ENCODE data around the gene TMEM183A.

The TMEM183A gene

GRCh38 chr1:203031467-203031866 is 24.3 kb downstream of the TMEM183A start:
- no peak for DNase-seq

DNA sequence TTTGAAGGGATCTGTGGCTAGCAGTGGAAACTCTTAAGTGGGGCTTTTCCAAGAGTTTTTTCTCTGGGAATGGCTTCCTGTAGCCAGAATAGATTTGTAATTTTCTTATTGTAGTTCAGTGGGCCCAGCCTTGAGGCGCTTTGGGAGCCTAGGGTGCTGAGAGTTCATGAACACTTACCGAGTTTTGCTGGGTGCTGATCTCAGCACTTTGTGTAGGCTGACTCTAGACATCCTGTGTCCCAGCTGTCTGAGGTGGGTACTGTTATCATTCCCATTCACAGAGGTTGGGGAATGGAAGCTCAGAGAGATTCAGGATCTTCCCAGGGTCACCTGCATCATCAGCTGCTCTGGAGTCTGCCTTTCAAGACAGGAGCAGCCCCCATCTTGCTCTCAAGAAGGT is 26.1 kb downstream of the TMEM183A start:
- DNase-seq = no peak

DNA sequence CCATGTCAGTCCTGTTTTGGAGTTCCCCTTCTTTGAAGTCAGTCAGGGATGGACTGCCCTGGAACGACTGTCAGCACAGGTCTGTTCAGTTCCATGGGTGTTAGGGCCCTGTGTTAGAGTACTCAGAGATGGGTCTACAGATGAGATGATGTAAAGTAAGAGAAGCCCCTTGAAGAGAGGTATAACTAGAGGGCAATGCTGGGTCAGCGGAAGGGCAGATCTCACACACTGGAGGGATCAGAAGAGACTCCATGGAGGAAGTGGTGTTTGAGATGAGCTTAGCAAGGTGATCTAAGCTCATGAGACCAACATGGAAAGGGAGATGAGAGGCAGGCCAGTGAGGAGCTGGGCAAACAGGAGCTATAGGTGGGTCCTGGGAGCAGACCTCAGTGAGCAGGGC is 26.7 kb downstream of the TMEM183A start:
- no peak for DNase-seq

DNA sequence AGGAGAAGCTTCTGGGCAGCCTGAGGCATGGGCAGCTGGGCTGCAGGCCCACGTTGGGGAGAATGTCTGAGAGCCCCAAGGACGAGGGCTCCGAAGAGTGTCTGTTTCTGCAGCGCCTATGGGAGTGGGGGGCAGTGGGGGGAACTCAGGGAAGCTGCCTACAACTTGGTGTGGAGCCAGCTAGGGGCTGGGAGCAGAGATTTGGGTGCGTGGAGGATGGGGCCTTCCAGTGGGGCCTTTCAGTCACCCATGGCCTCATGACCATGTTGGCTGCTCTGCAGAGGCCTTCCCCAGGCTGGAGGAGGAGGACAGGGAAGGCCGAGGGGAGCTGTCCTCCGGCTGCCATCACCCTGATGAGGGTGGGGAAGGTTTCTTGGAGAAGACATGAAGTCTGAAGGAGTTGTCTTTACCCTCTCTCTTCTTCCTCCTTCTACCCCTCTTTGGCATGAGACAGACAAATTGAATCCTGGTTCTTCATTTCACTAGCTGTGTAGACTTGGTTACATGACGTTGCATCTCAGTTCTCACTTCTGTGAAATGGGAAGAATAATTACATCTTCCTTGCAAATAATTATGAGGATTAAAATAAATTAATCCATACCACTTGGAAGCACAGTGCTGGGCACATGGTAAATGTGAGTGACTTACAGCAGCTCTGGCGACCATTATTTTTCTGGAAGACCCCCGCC is 27.4 kb downstream of the TMEM183A start:
- DNase-seq = no peak

DNA sequence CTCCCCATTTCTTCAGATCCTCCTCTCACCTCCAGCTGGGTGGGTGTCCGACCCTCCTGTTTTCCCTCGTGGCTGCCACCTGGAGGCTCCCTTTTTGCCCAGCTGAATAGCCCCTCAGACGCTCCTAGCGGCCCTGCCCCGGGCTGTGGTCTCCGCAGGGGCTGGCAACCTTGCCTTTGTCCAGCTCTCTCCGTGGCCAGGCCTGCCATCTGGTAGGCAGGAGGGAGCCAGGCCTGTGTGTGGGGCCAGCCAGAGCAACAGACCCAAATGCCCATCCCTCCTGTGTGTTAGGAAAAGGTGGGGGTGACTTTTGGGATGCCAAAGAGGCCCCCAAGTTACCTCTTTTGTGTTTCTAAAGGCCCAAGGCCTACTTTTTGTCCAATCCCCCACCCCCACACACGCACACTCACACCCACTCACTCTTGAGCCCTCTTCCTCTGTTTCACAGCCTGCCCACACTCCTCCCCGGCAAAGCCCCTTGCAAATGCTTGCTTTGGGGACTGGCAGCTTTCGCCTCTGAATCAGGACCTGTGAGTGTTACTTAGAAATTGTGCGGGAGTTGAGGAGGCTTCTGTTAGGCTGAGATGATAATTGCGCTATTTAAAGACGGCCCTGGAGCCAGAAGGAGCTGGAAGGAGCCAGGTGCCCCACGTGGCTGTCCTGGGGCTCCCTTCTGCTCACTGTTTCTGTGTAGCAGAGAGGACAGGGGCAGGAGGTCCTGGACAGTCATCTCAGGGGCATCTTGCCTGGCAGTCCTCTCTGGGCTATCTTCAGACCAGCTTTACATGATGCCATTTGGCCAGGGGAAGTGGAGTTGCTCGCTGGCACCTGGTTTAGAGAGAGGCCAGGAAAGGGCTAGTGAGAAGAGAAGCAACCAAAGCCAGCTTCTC is 28.2 kb downstream of the TMEM183A start:
- no peak for DNase-seq

DNA sequence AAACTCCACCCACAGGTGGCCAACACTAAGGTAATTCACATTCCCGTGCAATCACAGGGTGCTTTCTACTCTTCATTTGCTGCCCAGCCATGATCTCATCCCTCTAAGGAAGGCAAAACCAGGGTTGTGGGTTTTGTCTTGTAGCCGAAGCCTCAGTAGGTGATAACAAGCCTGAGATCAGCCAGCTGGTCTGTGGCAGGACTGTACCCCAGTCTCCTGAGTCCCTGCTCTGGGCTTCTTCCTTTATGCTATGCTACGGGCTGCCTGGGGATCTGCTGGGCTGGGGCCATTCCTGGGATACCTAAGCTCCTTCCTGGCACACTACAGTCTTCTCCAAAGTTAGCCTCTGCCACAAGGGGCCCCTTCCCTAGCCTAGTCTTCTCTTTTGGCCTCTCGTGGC is 29.0 kb downstream of the TMEM183A start:
- DNase-seq = no peak

- no peak for DNase-seq
Measured at GRCh38 chr1:203036537-203036936, 29.4 kb downstream of the TMEM183A start.

GRCh38 chr1:203037509-203038190 is 30.5 kb downstream of the TMEM183A start:
- DNase-seq = no peak

GRCh38 chr1:203038217-203038741 is 31.1 kb downstream of the TMEM183A start:
- no peak for DNase-seq

DNA sequence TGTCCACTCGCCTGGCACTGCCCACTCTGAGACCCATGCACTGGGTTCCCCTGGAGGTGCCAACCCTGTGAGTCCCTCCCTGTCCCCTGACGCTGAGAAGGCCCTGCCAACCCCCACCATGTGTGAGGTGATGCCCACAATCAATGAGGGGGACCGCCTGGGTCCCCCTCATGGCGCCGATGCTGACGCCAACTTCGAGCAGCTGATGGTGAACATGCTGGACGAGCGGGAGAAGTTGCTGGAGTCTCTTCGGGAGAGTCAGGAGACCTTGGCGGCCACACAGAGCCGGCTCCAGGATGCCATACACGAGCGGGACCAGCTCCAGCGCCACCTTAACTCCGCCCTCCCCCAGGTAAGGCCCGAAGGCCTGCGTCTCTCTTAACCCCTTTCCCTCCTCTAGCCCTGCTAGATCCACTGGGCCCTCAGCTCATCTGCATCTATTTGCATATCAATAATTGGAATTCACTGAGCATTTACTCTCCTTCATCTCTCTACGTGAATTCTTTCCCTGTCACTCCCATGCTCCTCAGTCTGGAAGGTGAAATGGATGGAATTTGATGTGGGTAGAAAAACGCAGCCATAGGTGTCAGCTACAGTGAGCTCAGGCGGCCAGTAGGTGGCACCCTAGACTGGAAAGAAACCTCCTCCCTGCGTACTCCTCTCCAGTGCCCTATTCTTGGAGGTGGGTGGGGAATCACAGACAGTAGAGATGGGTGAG is 31.9 kb downstream of the TMEM183A start:
- peak; percentile 73 for DNase-seq

GRCh38 chr1:203039609-203040512 is 32.7 kb downstream of the TMEM183A start:
- DNase-seq = no peak

DNA sequence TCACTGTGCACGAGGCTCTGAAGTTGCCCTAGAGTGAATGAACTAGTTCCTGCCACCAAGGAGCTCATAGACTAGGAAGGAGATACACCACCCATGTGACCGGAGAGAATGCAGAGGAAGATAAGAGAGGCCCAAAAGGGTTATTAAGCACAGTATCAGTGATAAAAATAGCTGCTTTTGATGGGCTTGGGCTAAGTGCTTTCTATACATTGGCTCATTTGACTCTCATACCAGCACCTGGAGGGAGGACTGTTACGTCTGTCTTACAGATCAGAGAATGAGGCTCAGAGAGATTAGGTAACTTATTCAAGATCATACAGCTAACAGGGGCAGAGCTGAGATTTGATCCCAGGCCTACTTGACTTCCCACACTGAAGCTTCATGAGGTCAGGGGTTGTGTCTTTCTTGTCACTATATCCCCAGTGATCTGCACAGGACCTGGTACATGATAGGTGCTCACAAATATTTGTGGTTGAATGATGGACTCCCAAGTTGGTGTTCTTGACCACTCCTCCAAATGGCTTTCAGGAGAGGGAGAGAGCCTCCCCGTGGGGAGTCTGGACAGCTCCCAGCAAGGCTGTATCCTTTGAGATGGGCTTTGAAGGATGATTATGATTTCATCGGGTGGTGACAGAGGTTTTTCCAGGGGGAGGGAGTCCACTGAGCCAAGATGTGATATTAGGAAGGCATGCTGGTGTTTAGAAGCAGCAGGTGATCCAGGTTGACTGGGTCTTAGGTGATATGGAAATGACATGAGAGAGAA is 33.5 kb downstream of the TMEM183A start:
- no peak for DNase-seq

GRCh38 chr1:203041351-203041932 is 34.3 kb downstream of the TMEM183A start:
- DNase-seq = no peak

DNA sequence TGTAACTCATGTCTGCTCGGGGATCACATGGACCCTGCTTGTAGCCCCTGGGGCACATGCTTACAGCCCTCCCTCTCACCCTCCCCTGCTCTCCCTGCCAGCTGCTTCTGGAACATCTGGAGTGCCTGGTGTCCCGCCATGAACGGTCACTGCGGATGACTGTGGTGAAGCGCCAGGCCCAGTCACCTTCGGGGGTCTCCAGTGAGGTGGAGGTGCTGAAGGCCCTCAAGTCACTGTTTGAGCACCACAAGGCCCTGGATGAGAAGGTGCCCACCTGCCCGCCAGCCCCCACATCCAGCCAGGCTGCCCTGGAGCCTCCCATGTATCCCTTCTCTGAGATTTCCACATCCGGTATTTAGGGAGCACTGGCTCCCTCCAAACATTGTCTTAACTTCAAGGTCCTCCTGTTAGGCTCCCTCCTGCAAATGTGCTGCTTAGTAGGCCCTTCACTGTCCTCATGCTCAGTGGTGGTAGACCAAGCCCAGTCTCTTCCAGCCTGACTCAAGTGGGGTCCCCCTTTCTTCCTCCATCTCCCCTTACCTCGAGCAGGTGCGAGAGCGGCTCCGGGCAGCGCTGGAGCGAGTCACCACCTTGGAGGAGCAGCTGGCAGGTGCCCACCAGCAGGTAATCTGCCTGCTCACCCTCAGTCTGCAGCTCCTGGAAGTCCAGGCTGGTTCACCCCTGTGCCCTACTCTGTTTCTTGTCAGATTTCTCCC is 36.8 kb downstream of the TMEM183A start:
- no peak for DNase-seq

DNA sequence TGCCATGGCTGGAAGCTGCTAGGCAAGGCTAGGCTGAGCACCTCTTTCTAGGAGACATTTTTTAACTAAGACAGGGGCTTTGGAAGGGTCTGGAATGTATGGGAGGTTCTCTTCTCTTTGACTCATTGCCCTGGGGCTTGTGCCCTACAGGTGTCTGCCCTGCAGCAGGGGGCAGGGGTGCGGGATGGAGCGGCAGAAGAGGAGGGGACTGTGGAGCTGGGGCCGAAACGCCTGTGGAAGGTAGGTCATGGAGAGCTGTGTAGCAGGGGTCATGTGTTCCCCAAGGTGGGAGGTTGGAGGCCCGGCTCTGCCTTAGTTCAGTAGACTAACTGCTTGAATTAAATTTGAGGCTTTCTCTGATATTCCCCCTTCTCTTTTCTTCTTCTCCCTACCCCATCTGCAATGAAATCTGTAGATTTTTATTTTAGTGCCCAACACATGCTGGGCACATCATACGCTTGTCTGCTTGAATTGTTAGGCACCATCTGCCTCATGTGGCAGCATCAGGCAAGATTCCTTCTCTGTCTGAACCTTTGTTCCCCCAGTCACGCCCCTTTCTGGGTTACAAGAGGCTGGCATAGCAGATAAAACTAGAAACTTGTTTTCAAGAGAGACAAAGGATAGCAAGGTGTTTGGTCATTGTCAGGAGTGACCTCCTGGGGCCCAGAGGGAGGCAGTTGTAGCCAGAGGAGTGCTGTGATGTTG is 37.5 kb downstream of the TMEM183A start:
- no peak for DNase-seq

GRCh38 chr1:203045336-203045735 is 38.2 kb downstream of the TMEM183A start:
- DNase-seq = no peak

GRCh38 chr1:203045821-203046594 is 38.8 kb downstream of the TMEM183A start:
- DNase-seq = no peak

- DNase-seq = no peak
Measured at GRCh38 chr1:203046984-203047630, 39.9 kb downstream of the TMEM183A start.
